PFSK-1 (cell line): ENCODE results near the gene CHRNA3.

ENCODE experiments used
- FOXP2 ChIP-seq: optimal IDR thresholded peaks from 2 replicates; pipeline ENCODE3; 2011; ENCODE audit warnings: borderline replicate concordance, control low read depth, inconsistent platforms; ENCODE audit not compliant: insufficient read depth; ENCODE audit errors: extremely low read length, extremely low read depth
- POLR2AphosphoS5 ChIP-seq: IDR thresholded peaks from 2 replicates; pipeline ENCODE4 v1.6.1; 2012; ENCODE audit warnings: low read depth, mild to moderate bottlenecking, control low read depth, low read length, moderate library complexity
- REST ChIP-seq, 2 experiments: IDR thresholded peaks; 2 replicates each; pipeline versions ENCODE4 v1.6.1 to v1.8.0; 2011 to 2012; ENCODE audit warnings: low read depth in 2 of 2, low read length in 2 of 2, control low read depth in 1 of 2, inconsistent platforms in 1 of 2, mild to moderate bottlenecking in 1 of 2, moderate library complexity in 1 of 2; ENCODE audit not compliant: insufficient read depth in 1 of 2
- SIN3A ChIP-seq: IDR thresholded peaks from 2 replicates; pipeline ENCODE4 v1.6.1; 2012; ENCODE audit warnings: mild to moderate bottlenecking, low read length, moderate library complexity, borderline replicate concordance; ENCODE audit not compliant: insufficient read depth
- TAF1 ChIP-seq: IDR thresholded peaks from 2 replicates; pipeline ENCODE4 v1.6.1; 2012; ENCODE audit warnings: low read length, control low read depth, borderline replicate concordance; ENCODE audit not compliant: insufficient read depth

Gene CHRNA3

GRCh38 chr15:78624651-78625590 is 4.1 kb upstream of the CHRNA3 start:
- TF ChIP-seq POLR2AphosphoS5 (no peak), SIN3A (no peak), REST (IDR thresholded peaks at IDR 0.05; ENCODE audit: insufficient read depth in 1 of 2, low read depth in 2 of 2, low read length in 2 of 2) (no peak), TAF1 (no peak), FOXP2 (no peak)

- TF ChIP-seq TAF1 (no peak), FOXP2 (no peak), POLR2AphosphoS5 (no peak), REST (IDR thresholded peaks at IDR 0.05; ENCODE audit: insufficient read depth in 1 of 2, low read depth in 2 of 2, low read length in 2 of 2) (no peak), SIN3A (no peak)
Observed at GRCh38 chr15:78623786-78624497, 3.1 kb upstream of the CHRNA3 start.

DNA sequence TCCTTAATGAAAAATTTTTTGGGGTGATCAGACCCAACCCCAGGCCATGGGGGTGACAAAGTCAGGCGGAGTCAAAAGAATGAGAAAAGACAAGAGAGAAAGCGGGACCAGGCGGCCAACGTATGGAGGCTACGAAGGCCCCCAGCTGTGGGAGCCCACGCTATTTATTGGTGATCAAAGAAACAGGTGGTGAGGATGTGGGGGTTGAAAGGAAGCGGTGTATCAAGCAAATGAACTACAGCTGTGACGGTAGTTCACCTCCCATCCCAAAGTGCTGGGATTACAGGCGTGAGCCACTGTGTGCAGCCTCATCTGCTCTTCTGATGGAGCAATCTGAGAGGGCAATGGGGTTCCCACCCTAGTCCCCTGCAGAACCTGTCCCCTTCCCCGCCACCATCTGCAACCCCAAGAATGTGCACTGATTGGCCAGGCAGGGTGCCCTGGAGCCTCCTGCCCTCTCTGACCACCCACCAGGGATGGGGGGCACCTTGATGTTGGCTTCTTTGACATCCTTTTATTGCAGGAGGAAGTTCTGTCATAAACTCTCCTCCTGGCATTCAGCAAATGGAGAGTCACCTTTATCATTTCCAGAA is 1.1 kb upstream of the CHRNA3 start:
- TF ChIP-seq POLR2AphosphoS5, result no peak
- TF ChIP-seq SIN3A, result no peak
- no peak for TF ChIP-seq TAF1

DNA sequence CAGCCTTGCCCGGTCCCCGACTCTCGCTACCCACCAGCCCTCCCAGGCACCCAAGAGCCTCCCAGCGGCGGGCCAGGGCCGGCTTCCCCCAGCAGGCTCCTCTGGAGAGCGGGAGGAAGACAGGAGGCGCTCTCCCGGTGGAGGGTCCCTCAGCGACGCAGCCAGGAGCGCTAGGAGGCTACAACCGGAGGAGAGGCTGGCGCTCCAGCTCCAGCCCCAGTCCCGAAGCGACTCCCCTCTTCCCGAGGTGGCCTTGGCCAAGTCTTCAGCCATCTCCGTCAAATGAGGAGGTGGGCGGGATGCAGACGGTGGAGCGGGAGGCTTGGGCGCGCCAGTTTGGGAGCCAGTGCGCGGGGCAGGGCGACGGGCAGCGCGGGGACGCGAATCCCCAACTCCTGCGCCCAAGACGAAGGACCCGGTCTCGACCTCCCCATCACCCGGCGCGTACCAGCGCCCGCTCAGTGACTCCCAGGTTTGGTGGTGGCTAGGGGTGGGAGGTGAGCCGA is 722 bp downstream of the CHRNA3 start:
- no peak for TF ChIP-seq POLR2AphosphoS5

DNA sequence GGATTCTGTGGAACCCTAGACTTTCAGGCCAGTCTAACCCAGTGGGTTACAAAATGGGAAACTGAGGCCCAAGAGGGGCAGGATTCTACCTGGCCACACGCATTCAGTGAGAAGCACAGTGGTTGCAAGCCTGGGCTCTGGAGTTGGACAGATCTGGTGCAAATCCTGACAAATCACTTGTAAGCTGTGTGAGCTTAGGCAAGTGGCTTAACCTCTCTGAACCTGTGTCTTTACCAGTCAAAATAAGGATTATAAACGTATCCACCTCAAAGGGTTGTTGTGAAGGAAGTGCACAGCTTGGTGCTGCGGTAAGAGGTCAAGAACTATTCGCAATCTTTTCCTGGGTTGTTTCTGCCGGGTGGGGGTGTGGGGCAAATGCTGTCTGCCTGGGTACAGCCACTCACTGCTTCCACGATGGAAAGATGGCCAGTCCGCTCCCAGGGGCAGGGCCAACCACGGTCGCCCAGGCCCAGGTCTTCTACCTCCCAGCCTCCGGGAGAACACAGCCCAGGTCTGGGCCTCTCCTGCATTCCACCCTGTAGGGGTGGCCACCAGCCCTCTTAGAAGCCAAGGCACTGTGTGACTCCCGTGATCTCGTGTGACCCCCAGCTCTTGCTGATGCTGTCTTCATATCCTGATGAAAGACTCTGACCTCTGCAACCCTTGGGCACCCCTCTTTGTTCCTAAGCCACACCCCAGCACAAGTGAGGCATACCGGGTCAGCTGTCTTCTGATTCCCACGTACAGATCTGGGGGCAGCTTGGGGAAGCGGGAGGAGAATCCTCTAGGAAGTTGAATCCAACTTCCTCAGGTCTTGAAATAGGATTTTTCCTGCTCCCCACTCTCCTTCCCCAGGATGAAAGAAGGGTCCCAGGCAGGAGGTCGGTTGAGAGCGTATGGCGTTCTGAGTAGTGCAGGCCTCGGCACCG is 1.5 kb downstream of the CHRNA3 start:
- TF ChIP-seq SIN3A (no peak), REST (IDR thresholded peaks at IDR 0.05; ENCODE audit: insufficient read depth in 1 of 2, low read depth in 2 of 2, low read length in 2 of 2) (no peak), FOXP2 (no peak), TAF1 (no peak), POLR2AphosphoS5 (no peak)
